22Rv1 (cell line): Measurements from ENCODE around the gene MED27.

ENCODE experiments used
- H3K27ac ChIP-seq: fragments of 450-650 bp; 2 replicates; pipeline ENCODE4 v1.5.1; 2017
- ZFX ChIP-seq: fragments of 450-650 bp; IDR thresholded peaks from 2 replicates; pipeline ENCODE4 v1.6.1; 2017; ENCODE audit warnings: antibody characterized with exemption, borderline replicate concordance
- TF ChIP-seq, protein P1 (sequence below): fragments of 450-650 bp; IDR thresholded peaks from 2 replicates; pipeline ENCODE4 v1.5.1; 2017; ENCODE audit warnings: mild to moderate bottlenecking

Gene MED27

DNA sequence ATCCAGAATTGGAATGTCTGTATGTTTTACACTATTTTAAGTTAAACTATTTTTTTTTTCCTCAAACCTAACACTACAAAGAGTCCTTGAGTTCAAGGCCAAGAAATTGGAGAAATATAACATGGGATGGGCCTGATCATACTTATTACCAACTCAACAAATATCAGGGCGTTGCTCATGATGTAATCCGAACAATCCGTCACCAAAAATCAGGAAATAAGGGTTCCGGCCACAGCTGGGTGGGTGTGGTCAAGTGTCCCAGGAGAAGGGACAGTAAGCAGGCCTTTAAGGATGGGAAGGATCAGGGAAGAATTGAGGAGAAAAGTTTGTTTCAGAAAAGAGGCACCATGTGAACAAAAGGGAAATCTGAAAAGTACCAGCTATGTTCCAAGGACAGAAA lies 29.8 kb downstream of the MED27 start:
- TF ChIP-seq ZFX: no peak
- TF ChIP-seq, protein P1, sequence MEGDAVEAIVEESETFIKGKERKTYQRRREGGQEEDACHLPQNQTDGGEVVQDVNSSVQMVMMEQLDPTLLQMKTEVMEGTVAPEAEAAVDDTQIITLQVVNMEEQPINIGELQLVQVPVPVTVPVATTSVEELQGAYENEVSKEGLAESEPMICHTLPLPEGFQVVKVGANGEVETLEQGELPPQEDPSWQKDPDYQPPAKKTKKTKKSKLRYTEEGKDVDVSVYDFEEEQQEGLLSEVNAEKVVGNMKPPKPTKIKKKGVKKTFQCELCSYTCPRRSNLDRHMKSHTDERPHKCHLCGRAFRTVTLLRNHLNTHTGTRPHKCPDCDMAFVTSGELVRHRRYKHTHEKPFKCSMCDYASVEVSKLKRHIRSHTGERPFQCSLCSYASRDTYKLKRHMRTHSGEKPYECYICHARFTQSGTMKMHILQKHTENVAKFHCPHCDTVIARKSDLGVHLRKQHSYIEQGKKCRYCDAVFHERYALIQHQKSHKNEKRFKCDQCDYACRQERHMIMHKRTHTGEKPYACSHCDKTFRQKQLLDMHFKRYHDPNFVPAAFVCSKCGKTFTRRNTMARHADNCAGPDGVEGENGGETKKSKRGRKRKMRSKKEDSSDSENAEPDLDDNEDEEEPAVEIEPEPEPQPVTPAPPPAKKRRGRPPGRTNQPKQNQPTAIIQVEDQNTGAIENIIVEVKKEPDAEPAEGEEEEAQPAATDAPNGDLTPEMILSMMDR: no peak
- H3K27ac ChIP-seq: no peak overlapping the region

GRCh38 chr9:132049323-132049882 lies 30.3 kb downstream of the MED27 start:
- no peak overlapping the region for H3K27ac ChIP-seq
- TF ChIP-seq, protein P1: no peak
- no peak for TF ChIP-seq ZFX

DNA sequence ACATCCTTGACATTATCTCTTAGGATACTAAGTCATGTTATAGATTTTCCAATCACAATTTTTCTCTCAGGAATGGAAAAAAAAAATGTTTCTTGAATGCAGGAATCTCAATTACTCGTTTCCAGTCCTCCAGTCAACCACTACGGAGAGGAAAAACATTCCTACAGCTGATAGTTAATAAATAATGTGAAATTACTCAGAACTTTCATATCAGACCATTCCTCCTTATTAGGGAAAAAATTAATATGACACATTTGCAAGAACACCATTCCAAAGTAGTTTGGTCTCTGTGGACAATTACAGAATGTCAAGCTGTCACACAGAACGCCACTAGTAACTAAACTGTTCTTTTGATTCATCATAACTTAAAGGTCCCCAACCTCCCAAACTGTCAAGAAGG lies 31.5 kb downstream of the MED27 start:
- TF ChIP-seq, protein P1: no peak
- TF ChIP-seq ZFX: no peak
- no peak overlapping the region for H3K27ac ChIP-seq

DNA sequence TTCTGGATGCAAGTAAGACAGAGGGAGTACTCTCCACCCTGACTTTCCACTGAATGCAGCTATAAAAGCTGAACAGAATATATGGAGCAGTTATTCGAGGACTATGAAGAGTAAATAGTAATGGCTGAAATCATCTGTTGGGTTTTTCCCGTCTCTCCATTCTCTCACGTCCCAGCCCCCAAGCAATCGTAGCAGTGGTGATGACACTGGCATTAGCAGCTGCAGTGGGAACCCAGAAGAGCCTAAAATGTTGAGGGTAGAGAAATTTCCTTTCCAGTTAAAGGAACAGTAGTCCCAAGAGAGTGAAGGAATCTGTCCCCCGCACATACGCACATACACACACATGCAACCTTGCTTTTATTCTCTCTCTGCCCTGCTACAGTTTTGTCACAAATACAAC lies 33.2 kb downstream of the MED27 start:
- TF ChIP-seq ZFX: no peak
- TF ChIP-seq, protein P1: no peak
- H3K27ac ChIP-seq: no peak overlapping the region

GRCh38 chr9:132044176-132044875 lies 35.3 kb downstream of the MED27 start:
- TF ChIP-seq, protein P1: no peak
- no peak for TF ChIP-seq ZFX
- H3K27ac ChIP-seq: no peak overlapping the region

GRCh38 chr9:132043708-132044107 lies 36.0 kb downstream of the MED27 start:
- no peak overlapping the region for H3K27ac ChIP-seq
- TF ChIP-seq, protein P1: no peak
- no peak for TF ChIP-seq ZFX

- no peak overlapping the region for H3K27ac ChIP-seq
- TF ChIP-seq, protein P1: no peak
- TF ChIP-seq ZFX: no peak
Measured at GRCh38 chr9:132042324-132042723, 37.3 kb downstream of the MED27 start.
